Calu3 (cell line): ENCODE measurements around the gene KCNIP2. TPM values are rescaled to one million over a fixed set of nuclear protein-coding genes. Genes with fewer than 3 reads are reported as not detected.

Experiments used
- BruUV-seq: library from RNA; stranded (reverse); fragments of 400-500 nt; replicated peaks from 2 replicates; lab custom pipeline; 2021; lab: Mats Ljungman, UMichigan
- CTCF ChIA-PET: fragments of 300-600 bp; sonication (Branson Sonifier 250); formaldehyde crosslinking; loops from one replicate; lab custom pipeline; 2022; ENCODE audit warnings: antibody characterized with exemption; lab: Charles Lee
- DNase-seq: peaks from one replicate; pipeline ENCODE4 v3.0.0; 2022
- H3K27ac Mint-ChIP-seq: one replicate; pipeline ENCODE4 v1.8.0; 2022; ENCODE audit warnings: mixed read lengths; ENCODE audit not compliant: unreplicated experiment
- H3K27me3 Mint-ChIP-seq: one replicate; pipeline ENCODE4 v1.8.0; 2022; ENCODE audit warnings: mixed read lengths; ENCODE audit not compliant: unreplicated experiment
- H3K36me3 Mint-ChIP-seq: one replicate; pipeline ENCODE4 v1.8.0; 2022; ENCODE audit warnings: mild to moderate bottlenecking, moderate library complexity, mixed read lengths; ENCODE audit not compliant: insufficient read depth, unreplicated experiment
- H3K4me1 Mint-ChIP-seq: one replicate; pipeline ENCODE4 v1.8.0; 2022; ENCODE audit warnings: mild to moderate bottlenecking, low read depth, mixed read lengths; ENCODE audit not compliant: unreplicated experiment
- H3K4me3 Mint-ChIP-seq: one replicate; pipeline ENCODE4 v1.8.0; 2022; ENCODE audit warnings: mild to moderate bottlenecking, low read depth, moderate library complexity, mixed read lengths; ENCODE audit not compliant: unreplicated experiment
- H3K9me3 Mint-ChIP-seq: one replicate; pipeline ENCODE4 v1.8.0; 2022; ENCODE audit warnings: low read depth, mixed read lengths; ENCODE audit not compliant: unreplicated experiment
- CTCF ChIP-seq: fragments of 200-600 bp; IDR thresholded peaks from one replicate; pipeline ENCODE4 v1.8.0; 2022; ENCODE audit warnings: antibody characterized with exemption; ENCODE audit not compliant: unreplicated experiment
- intact Hi-C: fragments of 100-400 bp; cut with micrococcal nuclease; formaldehyde crosslinking; loops from one replicate; pipeline ENCODE4 v1.10.0; 2022; ENCODE audit not compliant: unreplicated experiment
- total RNA-seq: library from RNA; stranded (reverse); gene quantifications from 2 replicates; pipeline ENCODE4 v1.2.3, GENCODE V29; 2022

KCNIP2 gene
- total RNA-seq, 1 experiment from 2014 or later, result 4.8 TPM

- CTCF ChIA-PET, result no interaction called here
- Mint-ChIP-seq H3K27ac (no peak overlapping the region), H3K36me3 (peaks cover 11% of the 10 kb centered on the region), H3K27me3 (no peaks in the 10 kb centered on the region), H3K9me3 (no peaks in the 10 kb centered on the region), H3K4me1 (peaks cover 19% of the 10 kb centered on the region), H3K4me3 (no peak overlapping the region)
- no peak for DNase-seq
- BruUV-seq, result no TSS peak
- TF ChIP-seq CTCF, result no peak
- intact Hi-C loops, result no loop called here
Measured at GRCh38 chr10:101833466-101833865, 10.1 kb downstream of the KCNIP2 start.

GRCh38 chr10:101832325-101832771 is 11.3 kb downstream of the KCNIP2 start:
- H3K4me1 Mint-ChIP-seq, result peaks cover 19% of the 10 kb centered on the region
- TF ChIP-seq CTCF, result no peak
- no peak overlapping the region for H3K4me3 Mint-ChIP-seq
- CTCF ChIA-PET, result no interaction called here
- intact Hi-C loops, result no loop called here
- no peak overlapping the region for H3K27ac Mint-ChIP-seq
- no peak for DNase-seq
- BruUV-seq, result no TSS peak
- no peaks in the 10 kb centered on the region for H3K9me3 Mint-ChIP-seq
- no peaks in the 10 kb centered on the region for H3K27me3 Mint-ChIP-seq
- H3K36me3 Mint-ChIP-seq, result peaks cover 11% of the 10 kb centered on the region

- no peaks in the 10 kb centered on the region for H3K9me3 Mint-ChIP-seq
- CTCF ChIA-PET, result no interaction called here
- H3K27ac Mint-ChIP-seq, result peak overlapping the region; percentile 69
- peaks cover 19% of the 10 kb centered on the region for H3K4me1 Mint-ChIP-seq
- no peak for DNase-seq
- peak overlapping the region; percentile 80 for H3K4me3 Mint-ChIP-seq
- intact Hi-C loops, result no loop called here
- BruUV-seq, result no TSS peak
- peaks cover 11% of the 10 kb centered on the region for H3K36me3 Mint-ChIP-seq
- TF ChIP-seq CTCF, result no peak
- H3K27me3 Mint-ChIP-seq, result no peaks in the 10 kb centered on the region
Measured at GRCh38 chr10:101831169-101831811, 12.3 kb downstream of the KCNIP2 start.

GRCh38 chr10:101830322-101831168 is 13.1 kb downstream of the KCNIP2 start:
- no peaks in the 10 kb centered on the region for H3K9me3 Mint-ChIP-seq
- no peak for TF ChIP-seq CTCF
- peak overlapping the region; percentile 80 for H3K4me3 Mint-ChIP-seq
- peak overlapping the region; percentile 69 for H3K27ac Mint-ChIP-seq
- no peaks in the 10 kb centered on the region for H3K27me3 Mint-ChIP-seq
- intact Hi-C loops, result no loop called here
- BruUV-seq, result no TSS peak
- peaks cover 11% of the 10 kb centered on the region for H3K36me3 Mint-ChIP-seq
- CTCF ChIA-PET, result no interaction called here
- peak; percentile 77 for DNase-seq
- peaks cover 19% of the 10 kb centered on the region for H3K4me1 Mint-ChIP-seq
